ENCODE measurements around the gene LMO7.

- no peak for TF ChIP-seq CTCF (IDR thresholded peaks at IDR 0.05)
- no peak for TF ChIP-seq POLR2A (IDR thresholded peaks at IDR 0.05)
- no peak for TF ChIP-seq EP300 (IDR thresholded peaks at IDR 0.05)
Measured at GRCh38 chr13:75645141-75645540, 9.0 kb downstream of the LMO7 start.
